Osteocyte (in vitro differentiated cells): Measurements from ENCODE around the gene MPDU1. TPM values are rescaled to one million over a fixed set of nuclear protein-coding genes. Genes with fewer than 3 reads are reported as not detected.

Source experiments
- DNase-seq: peaks from one replicate; pipeline ENCODE4 v3.0.0; 2021; ENCODE audit warnings: mixed read lengths; ENCODE audit not compliant: unreplicated experiment; ENCODE audit errors: extremely low spot score
- H3K27ac Mint-ChIP-seq: one replicate; pipeline ENCODE4 v1.8.0; 2021; ENCODE audit warnings: mild to moderate bottlenecking, mixed read lengths; ENCODE audit not compliant: unreplicated experiment
- H3K27me3 Mint-ChIP-seq: one replicate; pipeline ENCODE4 v1.8.0; 2021; ENCODE audit warnings: mixed read lengths; ENCODE audit not compliant: unreplicated experiment
- H3K36me3 Mint-ChIP-seq: one replicate; pipeline ENCODE4 v1.8.0; 2021; ENCODE audit warnings: mixed read lengths; ENCODE audit not compliant: unreplicated experiment
- H3K4me1 Mint-ChIP-seq: one replicate; pipeline ENCODE4 v1.8.0; 2021; ENCODE audit warnings: mixed read lengths; ENCODE audit not compliant: unreplicated experiment
- H3K4me3 Mint-ChIP-seq: one replicate; pipeline ENCODE4 v1.8.0; 2021; ENCODE audit warnings: mild to moderate bottlenecking, moderate library complexity, mixed read lengths; ENCODE audit not compliant: unreplicated experiment
- H3K9me3 Mint-ChIP-seq: one replicate; pipeline ENCODE4 v1.8.0; 2021; ENCODE audit warnings: mixed read lengths; ENCODE audit not compliant: unreplicated experiment
- CTCF ChIP-seq: fragments of 200-600 bp; sonication (generic); IDR thresholded peaks from 2 replicates; pipeline ENCODE4 v1.5.0; 2021; ENCODE audit warnings: antibody characterized with exemption, mild to moderate bottlenecking, moderate library complexity
- total RNA-seq: library from RNA; stranded (reverse); gene quantifications from 2 replicates; pipeline ENCODE4 v1.2.1, GENCODE V29; 2021

The MPDU1 gene
- total RNA-seq, 1 donor from 2014 or later, result 42.2 TPM

GRCh38 chr17:7582396-7583252 is 1.0 kb upstream of the MPDU1 start:
- TF ChIP-seq CTCF, result no peak
- Mint-ChIP-seq H3K4me1 (peaks cover 58% of the 10 kb centered on the region), H3K27ac (peak overlapping the region; percentile 100), H3K4me3 (peak overlapping the region; percentile 96), H3K27me3 (no peaks in the 10 kb centered on the region), H3K36me3 (peaks cover 16% of the 10 kb centered on the region), H3K9me3 (no peaks in the 10 kb centered on the region)
- DNase-seq, result no peak

GRCh38 chr17:7586673-7587419 is 3.2 kb downstream of the MPDU1 start:
- H3K4me3 Mint-ChIP-seq, result no peak overlapping the region
- no peak for TF ChIP-seq CTCF
- H3K27ac Mint-ChIP-seq, result peak overlapping the region; percentile 54

GRCh38 chr17:7587420-7588151 is 3.9 kb downstream of the MPDU1 start:
- no peak for TF ChIP-seq CTCF
- Mint-ChIP-seq H3K27me3 (no peaks in the 10 kb centered on the region), H3K4me1 (peaks cover 45% of the 10 kb centered on the region), H3K27ac (peak overlapping the region; percentile 54), H3K36me3 (peaks cover 12% of the 10 kb centered on the region), H3K4me3 (no peak overlapping the region), H3K9me3 (no peaks in the 10 kb centered on the region)
- no peak for DNase-seq

More at GRCh38 chr17:7586673-7587419, 3.2 kb downstream of the MPDU1 start:
- H3K4me1 Mint-ChIP-seq, result peaks cover 51% of the 10 kb centered on the region
- no peaks in the 10 kb centered on the region for H3K27me3 Mint-ChIP-seq
- H3K9me3 Mint-ChIP-seq, result no peaks in the 10 kb centered on the region
- peaks cover 7% of the 10 kb centered on the region for H3K36me3 Mint-ChIP-seq
- DNase-seq, result no peak

- no peaks in the 10 kb centered on the region for H3K9me3 Mint-ChIP-seq
These were observed 5.0 kb downstream of the MPDU1 start for GRCh38 chr17:7588553-7589203.

More at GRCh38 chr17:7588553-7589203, 5.0 kb downstream of the MPDU1 start:
- H3K36me3 Mint-ChIP-seq, result peaks cover 19% of the 10 kb centered on the region
- no peak for TF ChIP-seq CTCF
- H3K27me3 Mint-ChIP-seq, result no peaks in the 10 kb centered on the region
- no peak overlapping the region for H3K27ac Mint-ChIP-seq
- no peak for DNase-seq
- H3K4me1 Mint-ChIP-seq, result peaks cover 39% of the 10 kb centered on the region
- H3K4me3 Mint-ChIP-seq, result no peak overlapping the region
